PC-9 (cell line): ENCODE results near the gene CILP. TPM values are rescaled to one million over a fixed set of nuclear protein-coding genes. Genes with fewer than 3 reads are reported as not detected.

Experiments used
- BruUV-seq: library from RNA; stranded (reverse); fragments of 400-500 nt; replicated peaks from 2 replicates; lab custom pipeline; 2021; lab: Mats Ljungman, UMichigan
- CTCF ChIA-PET: fragments of 300-600 bp; sonication (Branson Sonifier 250); formaldehyde crosslinking; loops from one replicate; lab custom pipeline; 2022; ENCODE audit warnings: antibody characterized with exemption; lab: Charles Lee
- POLR2A ChIA-PET: fragments of 300-600 bp; sonication (Branson Sonifier 250); formaldehyde crosslinking; loops from one replicate; lab custom pipeline; 2022; ENCODE audit warnings: antibody characterized with exemption; ENCODE audit not compliant: unreplicated experiment; lab: Charles Lee
- DNase-seq, 2 experiments: peaks; one replicate each; pipeline versions ENCODE4 v3.0.0 to v3.0.0-alpha.2; 2015 to 2022; ENCODE audit warnings: mixed read lengths in 1 of 2
- H2AFZ ChIP-seq: fragments of 200-600 bp; sonication (generic); 2 replicates; pipeline ENCODE4 v1.8.1; 2017; ENCODE audit warnings: antibody characterized with exemption
- H3F3A ChIP-seq: fragments of 200-600 bp; sonication (generic); 2 replicates; pipeline ENCODE4 v1.8.1; 2017; ENCODE audit warnings: antibody characterized with exemption, mild to moderate bottlenecking, low read depth; ENCODE audit not compliant: insufficient read depth
- H3K27ac ChIP-seq: fragments of 200-600 bp; sonication (generic); 2 replicates; pipeline ENCODE4 v1.6.1; 2016; ENCODE audit warnings: mixed run types
- H3K27me3 ChIP-seq: fragments of 200-600 bp; sonication (generic); 2 replicates; pipeline ENCODE4 v1.6.1; 2016; ENCODE audit warnings: low read depth, mixed run types; ENCODE audit not compliant: insufficient read depth
- H3K36me3 ChIP-seq: fragments of 200-600 bp; sonication (generic); 2 replicates; pipeline ENCODE4 v1.6.1; 2016; ENCODE audit warnings: low read depth, mixed run types
- H3K4me1 ChIP-seq: fragments of 200-600 bp; sonication (generic); replicated peaks from 2 replicates; pipeline ENCODE4 v1.6.1; 2016; ENCODE audit warnings: mixed run types; ENCODE audit not compliant: insufficient read depth
- H3K4me2 ChIP-seq: fragments of 200-600 bp; sonication (generic); 2 replicates; pipeline ENCODE4 v1.6.1; 2017; ENCODE audit warnings: mixed run types
- H3K4me3 ChIP-seq: fragments of 200-600 bp; sonication (generic); 2 replicates; pipeline ENCODE4 v1.6.1; 2016; ENCODE audit warnings: mixed run types
- H3K79me2 ChIP-seq: fragments of 200-600 bp; sonication (generic); 2 replicates; pipeline ENCODE4 v1.6.1; 2017; ENCODE audit warnings: low read depth, mixed run types
- H3K9me2 ChIP-seq: fragments of 200-600 bp; sonication (generic); 2 replicates; pipeline ENCODE4 v1.8.1; 2017; ENCODE audit warnings: mild to moderate bottlenecking; ENCODE audit not compliant: insufficient read depth
- H3K9me3 ChIP-seq: fragments of 200-600 bp; sonication (generic); 2 replicates; pipeline ENCODE4 v1.8.1; 2016; ENCODE audit warnings: low read depth; ENCODE audit not compliant: insufficient read depth
- H4K20me1 ChIP-seq: fragments of 200-600 bp; sonication (generic); 2 replicates; pipeline ENCODE4 v1.8.1; 2017; ENCODE audit not compliant: insufficient read depth
- EZH2 ChIP-seq: fragments of 200-600 bp; sonication (generic); IDR thresholded peaks from 2 replicates; pipeline ENCODE4 v1.8.0; 2017; ENCODE audit warnings: antibody characterized with exemption, low read depth
- intact Hi-C: fragments of 100-400 bp; cut with micrococcal nuclease; formaldehyde crosslinking; loops from one replicate; pipeline ENCODE4 v1.10.0; 2022; ENCODE audit not compliant: unreplicated experiment
- total RNA-seq: library from RNA; stranded (reverse); gene quantifications from 2 replicates; pipeline ENCODE4 v1.2.3, GENCODE V29; 2021
- TF ChIP-seq, protein P1 (sequence below): fragments of 200-600 bp; sonication (generic); conservative IDR thresholded peaks from 2 replicates; pipeline ENCODE4 v1.6.1; 2017; ENCODE audit warnings: mixed run types, antibody characterized with exemption, mild to moderate bottlenecking, moderate library complexity

CILP gene
- total RNA-seq, 1 experiment from 2014 or later = 0.07 TPM

DNA sequence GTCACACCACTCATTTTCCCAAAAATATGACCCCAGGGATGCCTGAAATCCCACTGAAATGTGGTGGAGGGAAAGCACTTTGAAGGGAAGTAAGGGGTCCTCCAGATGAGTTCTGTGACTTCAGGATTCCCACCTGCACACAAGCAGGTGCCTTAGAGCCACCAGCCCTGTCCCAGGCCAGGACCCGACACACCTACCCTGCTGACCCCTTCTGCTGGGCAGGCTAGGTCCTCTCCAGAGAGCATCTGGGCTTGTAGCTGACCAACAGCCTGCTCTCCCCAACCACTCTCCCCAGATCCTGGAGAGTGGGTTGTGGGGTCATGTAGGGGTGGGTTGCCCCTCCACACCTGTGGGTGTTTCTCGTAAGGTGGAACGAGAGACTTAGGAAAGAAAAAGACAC is 14.9 kb upstream of the CILP start:
- H3K9me3 ChIP-seq = no peaks in the 10 kb centered on the region
- H3F3A ChIP-seq = no peaks in the 10 kb centered on the region
- no peaks in the 10 kb centered on the region for H4K20me1 ChIP-seq
- no TSS peak for BruUV-seq
- no peaks in the 10 kb centered on the region for H3K36me3 ChIP-seq
- POLR2A ChIA-PET = no interaction called here
- no peak overlapping the region for H3K27ac ChIP-seq
- no peak overlapping the region for H3K4me3 ChIP-seq
- no peak for TF ChIP-seq EZH2
- TF ChIP-seq, protein P1, sequence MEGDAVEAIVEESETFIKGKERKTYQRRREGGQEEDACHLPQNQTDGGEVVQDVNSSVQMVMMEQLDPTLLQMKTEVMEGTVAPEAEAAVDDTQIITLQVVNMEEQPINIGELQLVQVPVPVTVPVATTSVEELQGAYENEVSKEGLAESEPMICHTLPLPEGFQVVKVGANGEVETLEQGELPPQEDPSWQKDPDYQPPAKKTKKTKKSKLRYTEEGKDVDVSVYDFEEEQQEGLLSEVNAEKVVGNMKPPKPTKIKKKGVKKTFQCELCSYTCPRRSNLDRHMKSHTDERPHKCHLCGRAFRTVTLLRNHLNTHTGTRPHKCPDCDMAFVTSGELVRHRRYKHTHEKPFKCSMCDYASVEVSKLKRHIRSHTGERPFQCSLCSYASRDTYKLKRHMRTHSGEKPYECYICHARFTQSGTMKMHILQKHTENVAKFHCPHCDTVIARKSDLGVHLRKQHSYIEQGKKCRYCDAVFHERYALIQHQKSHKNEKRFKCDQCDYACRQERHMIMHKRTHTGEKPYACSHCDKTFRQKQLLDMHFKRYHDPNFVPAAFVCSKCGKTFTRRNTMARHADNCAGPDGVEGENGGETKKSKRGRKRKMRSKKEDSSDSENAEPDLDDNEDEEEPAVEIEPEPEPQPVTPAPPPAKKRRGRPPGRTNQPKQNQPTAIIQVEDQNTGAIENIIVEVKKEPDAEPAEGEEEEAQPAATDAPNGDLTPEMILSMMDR = no peak
- intact Hi-C loops = no loop called here
- CTCF ChIA-PET = no interaction called here
- H3K27me3 ChIP-seq = no peaks in the 10 kb centered on the region
- H3K9me2 ChIP-seq = no peaks in the 10 kb centered on the region
- H3K4me2 ChIP-seq = no peak overlapping the region
- no peak overlapping the region for H2AFZ ChIP-seq
- no peaks in the 10 kb centered on the region for H3K79me2 ChIP-seq
- no peaks in the 10 kb centered on the region for H3K4me1 ChIP-seq
- no peak for DNase-seq

DNA sequence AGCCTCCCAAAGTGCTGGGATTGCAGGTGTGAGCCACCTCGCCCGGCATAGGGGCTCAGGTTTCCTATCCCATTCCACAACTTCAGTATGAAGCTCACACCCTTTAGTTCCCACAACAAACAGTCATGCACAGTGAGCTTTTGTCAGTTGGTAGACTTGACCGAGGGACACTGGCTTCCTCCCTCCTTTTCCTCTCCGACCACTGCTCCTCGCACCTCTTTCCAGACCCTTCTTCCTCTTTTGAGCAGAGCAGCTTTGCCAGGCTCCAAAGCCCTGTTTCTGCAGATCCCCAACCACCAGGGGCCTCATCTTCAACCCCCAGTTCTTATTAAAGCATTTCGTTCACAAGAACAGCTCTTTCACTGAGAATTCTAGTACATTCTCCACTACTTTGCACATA is 12.7 kb upstream of the CILP start:
- Histone ChIP-seq H2AFZ (no peak overlapping the region), H3F3A (no peaks in the 10 kb centered on the region), H3K9me2 (no peaks in the 10 kb centered on the region), H3K27me3 (no peaks in the 10 kb centered on the region), H3K4me2 (no peak overlapping the region), H3K36me3 (no peaks in the 10 kb centered on the region), H4K20me1 (no peaks in the 10 kb centered on the region), H3K9me3 (no peaks in the 10 kb centered on the region), H3K4me3 (no peak overlapping the region), H3K79me2 (no peaks in the 10 kb centered on the region), H3K27ac (no peak overlapping the region), H3K4me1 (no peaks in the 10 kb centered on the region)
- ChIA-PET POLR2A (no interaction called here), CTCF (no interaction called here)
- no peak for DNase-seq
- TF ChIP-seq EZH2 = no peak
- TF ChIP-seq, protein P1 = no peak
- intact Hi-C loops = no loop called here
- BruUV-seq = no TSS peak

DNA sequence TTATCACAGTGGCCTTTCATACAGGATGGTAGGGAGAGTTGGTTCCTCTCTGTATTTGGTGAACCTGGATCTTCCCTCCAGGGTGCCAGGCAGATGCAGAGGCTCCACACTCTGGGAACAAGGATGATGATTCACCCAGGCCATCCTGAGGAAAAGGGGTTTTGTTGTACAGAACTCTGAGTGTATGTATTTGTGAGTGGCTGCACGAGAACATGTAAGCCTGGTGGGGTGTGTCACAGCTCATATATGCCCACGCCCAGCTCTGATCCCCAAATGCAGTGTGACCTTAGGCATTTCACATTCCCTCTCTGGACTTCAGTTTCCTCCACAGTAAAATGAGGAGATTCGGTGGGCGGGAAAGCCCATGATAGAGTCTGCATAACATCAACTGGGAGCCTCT is 11.6 kb upstream of the CILP start:
- no peaks in the 10 kb centered on the region for H3K36me3 ChIP-seq
- H3K27me3 ChIP-seq = no peaks in the 10 kb centered on the region
- no peaks in the 10 kb centered on the region for H3K4me1 ChIP-seq
- H2AFZ ChIP-seq = no peak overlapping the region
- no peaks in the 10 kb centered on the region for H3K9me3 ChIP-seq
- no peak overlapping the region for H3K4me2 ChIP-seq
- no peaks in the 10 kb centered on the region for H3K79me2 ChIP-seq
- H3K9me2 ChIP-seq = no peaks in the 10 kb centered on the region
- no peak for DNase-seq
- H3K4me3 ChIP-seq = no peak overlapping the region
- H3F3A ChIP-seq = no peaks in the 10 kb centered on the region
- no TSS peak for BruUV-seq
- intact Hi-C loops = no loop called here
- H3K27ac ChIP-seq = no peak overlapping the region
- H4K20me1 ChIP-seq = no peaks in the 10 kb centered on the region
- POLR2A ChIA-PET = no interaction called here
- CTCF ChIA-PET = no interaction called here
- TF ChIP-seq, protein P1 = no peak
- TF ChIP-seq EZH2 = no peak
